Pancreas (tissue), 10 donors: Measurements from ENCODE around the gene CDH13. TPM values are rescaled to one million over a fixed set of nuclear protein-coding genes. Genes with fewer than 3 reads are reported as not detected.

Experiments
- ATAC-seq, 4 donors: fragments of 200-7000 bp; cut with Tn5 transposase; one replicate each; pipeline versions ENCODE4 v1.8.0 to v1.9.1; 2020; ENCODE audit warnings: mild to moderate bottlenecking in 4 of 4, moderate library complexity in 4 of 4
- DNase-seq, 6 donors: peaks; one replicate each; pipeline ENCODE4 v3.0.0-alpha.2; 2020
- FAIRE-seq: peaks from 2 replicates; lab custom pipeline; 2012; peaks lifted over from hg19 to GRCh38; lab: Jason Lieb, UNC
- H3K27ac ChIP-seq, 4 donors: fragments of 200-600 bp; sonication (generic); 1 replicate in 3 of 4; 2 replicates in 1 of 4; pipeline versions ENCODE4 v1.5.0 to v1.8.0; 2020
- H3K27me3 ChIP-seq, 4 donors: fragments of 200-600 bp; one replicate each; pipeline ENCODE4 v1.8.0; 2021
- H3K36me3 ChIP-seq, 3 donors: fragments of 200-600 bp; sonication (generic) in 1 of 3; one replicate each; pipeline versions ENCODE4 v1.5.0 to v1.8.0; 2020 to 2021
- H3K4me1 ChIP-seq, 3 donors: fragments of 200-600 bp; one replicate each; pipeline ENCODE4 v1.8.0; 2021
- H3K4me3 ChIP-seq, 4 donors: fragments of 200-600 bp; sonication (generic) in 2 of 4; one replicate each; pipeline versions ENCODE4 v1.5.0 to v1.8.0; 2020 to 2021
- H3K9me3 ChIP-seq, 4 donors: fragments of 200-600 bp; one replicate each; pipeline ENCODE4 v1.8.0; 2021
- CTCF ChIP-seq, 4 donors: fragments of 200-600 bp; sonication (generic) in 3 of 4; IDR thresholded peaks; one replicate each; pipeline versions ENCODE4 v1.5.0 to v1.8.0; 2021; ENCODE audit warnings: antibody characterized with exemption in 4 of 4
- WGBS, 2 donors: extraction: QIAGEN DNeasy Blood & Tissue Kit; methylation state at CpG; one replicate each; pipeline ENCODE4 v1.1.7; 2013; 5-methylcytosine and 5-hydroxymethylcytosine counted together
- intact Hi-C, 3 donors: fragments of 100-400 bp; cut with DNase I; formaldehyde crosslinking; loops; one replicate each; pipeline versions ENCODE4 v1.11.1 to v1.14.2; 2022
- polyA plus RNA-seq, 2 donors: library from polyadenylated mRNA; stranded (reverse); fragments of 200-250 nt; gene quantifications; one replicate each; pipeline ENCODE4 v1.2.3, GENCODE V29; 2013
- total RNA-seq, 6 donors: library from RNA; stranded (reverse); fragmentation: NEBNext Ultra II Directional in 4 of 6; extraction: Animal tissue kit (Norgen Biotek cat#: 25700) in 4 of 6; gene quantifications; one replicate each; pipeline versions ENCODE4 v1.2.1 to v1.2.4, GENCODE V29; 2021 to 2023
- donor health status: healthy with polysubstance abuse.
- donor health status: DM: no; HTN: no; CAD: no; lungs with moderate emphysema.
- donor health status: DM: no; HTN: no; CAD: no.
- donor health status: control.
- donor health status: control.
- donor health status: Bipolar disorder and iron deficiency.
- donor health status: DM: yes; HTN: yes; CAD: no.
- donor health status: DM: no; HTN: no; CAD: no.
- donor health status: DM: no; HTN: no; CAD: no.
- donor health status: DM: yes; HTN: yes; CAD: no.

CDH13 gene
- total and polyA plus RNA-seq, 8 donors = 0.12 to 1.0 (median 0.37) TPM

GRCh38 chr16:83692224-83692623 lies 1065.5 kb downstream of the CDH13 start:
- no peak for TF ChIP-seq CTCF (IDR thresholded peaks at IDR 0.05)
- ATAC-seq (no peak), FAIRE-seq (no peak), DNase-seq (no peak)
- Histone ChIP-seq H3K4me3 (no peak overlapping the region), H3K4me1 (no peaks in the 10 kb centered on the region), H3K27me3 (peaks cover 0 to 7% (median 1%) of the 10 kb centered on the region in 4 donors), H3K27ac (no peak overlapping the region), H3K36me3 (no peaks in the 10 kb centered on the region), H3K9me3 (no peaks in the 10 kb centered on the region)
- 6 to 10% methylated on average over 5 of the region's 5 CpGs for WGBS, 2 donors
- intact Hi-C loops = no loop called here

- TF ChIP-seq CTCF (IDR thresholded peaks at IDR 0.05) = no peak
- 61 to 70% methylated on average over 4 of the region's 4 CpGs for WGBS, 2 donors
- ATAC-seq (no peak), DNase-seq (no peak), FAIRE-seq (no peak)
- intact Hi-C loops = no loop called here
- H3K4me3 ChIP-seq = no peak overlapping the region
- peaks cover 0 to 4% (median 1%) of the 10 kb centered on the region in 4 donors for H3K27me3 ChIP-seq
- no peaks in the 10 kb centered on the region for H3K9me3 ChIP-seq
- H3K36me3 ChIP-seq = no peaks in the 10 kb centered on the region
- H3K27ac ChIP-seq = no peak overlapping the region
- H3K4me1 ChIP-seq = no peaks in the 10 kb centered on the region
Observed at GRCh38 chr16:83698964-83699363, 1072.2 kb downstream of the CDH13 start.

GRCh38 chr16:83699817-83700216 lies 1073.0 kb downstream of the CDH13 start:
- Histone ChIP-seq H3K27ac (no peak overlapping the region), H3K9me3 (no peaks in the 10 kb centered on the region), H3K36me3 (no peaks in the 10 kb centered on the region), H3K4me1 (no peaks in the 10 kb centered on the region), H3K4me3 (no peak overlapping the region), H3K27me3 (peaks cover 0 to 4% (median 1%) of the 10 kb centered on the region in 4 donors)
- no peak for DNase-seq
- no peak for TF ChIP-seq CTCF (IDR thresholded peaks at IDR 0.05)
- 50 to 69% methylated on average over 4 of the region's 4 CpGs for WGBS, 2 donors
- intact Hi-C loops = no loop called here
- no peak for FAIRE-seq
- no peak for ATAC-seq

- no peak overlapping the region for H3K27ac ChIP-seq
- H3K9me3 ChIP-seq = no peaks in the 10 kb centered on the region
- no peaks in the 10 kb centered on the region for H3K36me3 ChIP-seq
- intact Hi-C loops = no loop called here
- peaks cover 0 to 4% (median 1%) of the 10 kb centered on the region in 4 donors for H3K27me3 ChIP-seq
- no peak for FAIRE-seq
- 53 to 58% methylated on average over 7 of the region's 7 CpGs for WGBS, 2 donors
- H3K4me3 ChIP-seq = no peak overlapping the region
- no peak for TF ChIP-seq CTCF (IDR thresholded peaks at IDR 0.05)
- H3K4me1 ChIP-seq = no peaks in the 10 kb centered on the region
- DNase-seq = no peak
- ATAC-seq = no peak
Observed at GRCh38 chr16:83700918-83701317, 1074.1 kb downstream of the CDH13 start.

- ATAC-seq (peak in 2 of 4 donors; percentile 40 to 62), DNase-seq (peak in 4 of 6 donors; percentile 4 to 28 (median 18)), FAIRE-seq (no peak)
- H3K9me3 ChIP-seq = no peaks in the 10 kb centered on the region
- H3K27me3 ChIP-seq = peaks cover 0 to 4% (median 1%) of the 10 kb centered on the region in 4 donors
- 19 to 36% methylated on average over 9 of the region's 9 CpGs for WGBS, 2 donors
- no peak overlapping the region for H3K4me3 ChIP-seq
- intact Hi-C loops = no loop called here
- H3K4me1 ChIP-seq = no peaks in the 10 kb centered on the region
- H3K36me3 ChIP-seq = no peaks in the 10 kb centered on the region
- TF ChIP-seq CTCF (IDR thresholded peaks at IDR 0.05) = no peak
- no peak overlapping the region for H3K27ac ChIP-seq
Observed at GRCh38 chr16:83701494-83701893, 1074.7 kb downstream of the CDH13 start.
